M059J (cell line): Measurements from ENCODE around the gene GFAP. TPM values are rescaled to one million over a fixed set of nuclear protein-coding genes. Genes with fewer than 3 reads are reported as not detected.
"Not testable (repeated sequence)": the region's sequence is repeated elsewhere in the genome, so short reads cannot be mapped to it uniquely, and the experiment has no call there.

Experiments used
- DNase-seq: peaks from one replicate; pipeline ENCODE4 v3.0.0-alpha.2; 2012; ENCODE audit warnings: low read depth
- total RNA-seq: library from RNA; depleted of rRNA; stranded (reverse); fragments of >200 nt; shearing (Covaris generic); gene quantifications from 2 replicates; pipeline ENCODE4 v1.2.3, GENCODE V29; 2014; rRNA removed

GFAP gene
- not detected in 2 replicates for total RNA-seq

GRCh38 chr17:44915321-44915726 lies at the start of gene GFAP:
Gene GFAP, minus strand, starts transcription at chr17:44915500. Its CDS starts 14 bp downstream, at chr17:44915486.
- no peak for DNase-seq

- no peak for DNase-seq
These were observed 46.6 kb upstream of the GFAP start for GRCh38 chr17:44961921-44962350.

GRCh38 chr17:44960691-44961090 lies 45.4 kb upstream of the GFAP start:
- peak; percentile 53 for DNase-seq

GRCh38 chr17:44959821-44960531 lies 44.7 kb upstream of the GFAP start:
- DNase-seq = no peak

- no peak for DNase-seq
These were observed 42.0 kb upstream of the GFAP start for GRCh38 chr17:44956998-44957981.

- no peak for DNase-seq
These were observed 40.5 kb upstream of the GFAP start for GRCh38 chr17:44955674-44956425.

- DNase-seq = no peak
These were observed 37.7 kb upstream of the GFAP start for GRCh38 chr17:44952946-44953475.

- DNase-seq = no peak
These were observed 33.1 kb upstream of the GFAP start for GRCh38 chr17:44948315-44948795.

GRCh38 chr17:44947461-44948314 lies 32.4 kb upstream of the GFAP start, which contains the start of gene KIF18B:
Gene KIF18B, minus strand, starts transcription at chr17:44947773. Its CDS starts 11,429 bp downstream, at chr17:44936344.
- DNase-seq = peak; percentile 96

- DNase-seq = not testable (repeated sequence)
These were observed 30.4 kb upstream of the GFAP start for GRCh38 chr17:44945652-44946051.

GRCh38 chr17:44942456-44942855 lies 27.2 kb upstream of the GFAP start:
- no peak for DNase-seq

- DNase-seq = no peak
These were observed 26.5 kb upstream of the GFAP start for GRCh38 chr17:44941712-44942331.

GRCh38 chr17:44940768-44941167 lies 25.5 kb upstream of the GFAP start:
- DNase-seq = no peak

GRCh38 chr17:44940317-44940716 lies 25.0 kb upstream of the GFAP start:
- DNase-seq = peak; percentile 40

- DNase-seq = no peak
These were observed 19.8 kb upstream of the GFAP start for GRCh38 chr17:44935116-44935515.

- no peak for DNase-seq
These were observed 19.4 kb upstream of the GFAP start for GRCh38 chr17:44934745-44935105.

- no peak for DNase-seq
These were observed 18.8 kb upstream of the GFAP start for GRCh38 chr17:44933824-44934744.

- no peak for DNase-seq
These were observed 17.4 kb upstream of the GFAP start for GRCh38 chr17:44932787-44933097.
